Esophagus muscularis mucosa (tissue), 4 donors: Measurements from ENCODE around the gene CCDC198.

Experiments
- CTCF ChIP-seq, 3 experiments: fragments of 200-600 bp in 2 of 3; fragments of 450-650 bp in 1 of 3; sonication (generic) in 2 of 3; IDR thresholded peaks; one replicate each; pipeline ENCODE4 v1.5.1; 2017 to 2019; ENCODE audit warnings: antibody characterized with exemption in 3 of 3, mild to moderate bottlenecking in 2 of 3, moderate library complexity in 1 of 3
- EP300 ChIP-seq: sonication (generic); formaldehyde crosslinking; IDR thresholded peaks from one replicate; pipeline ENCODE4 v1.6.1; 2017; ENCODE audit warnings: antibody characterized with exemption
- POLR2A ChIP-seq: fragments of 450-650 bp; IDR thresholded peaks from one replicate; pipeline ENCODE4 v1.6.1; 2017; ENCODE audit warnings: antibody characterized with exemption, moderate library complexity, mild to moderate bottlenecking, low read depth
- POLR2AphosphoS5 ChIP-seq, 2 donors: sonication (generic); formaldehyde crosslinking; IDR thresholded peaks; one replicate each; pipeline ENCODE4 v1.6.1; 2017; ENCODE audit warnings: antibody characterized with exemption in 2 of 2

DNA sequence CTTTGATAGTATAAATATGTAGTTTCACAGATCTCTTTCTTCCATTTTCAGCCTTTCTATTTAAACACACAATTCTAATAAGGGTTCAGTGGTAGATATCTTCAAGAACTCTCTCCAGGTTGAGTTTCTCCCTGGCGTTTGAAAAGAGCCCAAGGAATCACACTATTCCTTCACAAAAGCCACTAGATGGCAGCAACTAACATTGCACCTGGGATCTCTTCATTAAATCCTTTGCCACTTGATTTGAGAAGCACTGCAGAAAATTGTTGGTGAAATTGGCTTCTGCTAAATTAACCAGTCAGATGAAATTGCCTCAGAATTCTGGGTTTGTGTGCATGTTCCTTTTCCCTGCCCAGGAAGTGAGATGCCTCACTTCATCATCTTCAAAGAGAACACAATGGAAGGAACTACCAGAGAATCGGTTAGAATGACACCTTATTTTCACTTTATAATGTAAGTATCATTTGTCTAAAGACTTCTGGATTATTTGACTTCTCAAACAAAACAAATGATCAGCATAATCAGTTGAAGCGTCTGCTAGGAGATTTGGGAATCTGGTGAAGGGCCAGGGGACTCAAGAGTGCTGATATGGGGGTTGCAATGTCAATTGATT lies 6.8 kb downstream of the CCDC198 start:
- TF ChIP-seq POLR2A, result no peak
- peak; percentile 51 to 64 (median 52) for TF ChIP-seq CTCF (IDR thresholded peaks at IDR 0.05)
- TF ChIP-seq EP300, result no peak
- TF ChIP-seq POLR2AphosphoS5 (IDR thresholded peaks at IDR 0.05), result no peak
